Limb (tissue), 2 donors: ENCODE data around the gene CNPPD1.
A peak's percentile ranks its signal among the peaks of the same experiment; 100 is the strongest.
"Not testable (repeated sequence)": the region's sequence is repeated elsewhere in the genome, so short reads cannot be mapped to it uniquely, and the experiment has no call there.

Experiments
- DNase-seq, 2 donors: peaks; one replicate each; pipeline ENCODE4 v3.0.0-alpha.2; 2016; ENCODE audit errors: extremely low spot score in 2 of 2

CNPPD1 gene

GRCh38 chr2:219207884-219208740 lies 31.4 kb upstream of the CNPPD1 start:
- DNase-seq: no peak

- no peak for DNase-seq
Measured at GRCh38 chr2:219207134-219207883, 30.6 kb upstream of the CNPPD1 start.

- peak; percentile 94 to 98 for DNase-seq
Measured at GRCh38 chr2:219206328-219207133, 29.8 kb upstream of the CNPPD1 start, which contains the start of gene ZFAND2B. Gene ZFAND2B, plus strand, starts transcription at chr2:219206782. Its CDS starts 206 bp downstream, at chr2:219206988.

GRCh38 chr2:219205981-219206327 lies 29.2 kb upstream of the CNPPD1 start:
- no peak for DNase-seq

DNA sequence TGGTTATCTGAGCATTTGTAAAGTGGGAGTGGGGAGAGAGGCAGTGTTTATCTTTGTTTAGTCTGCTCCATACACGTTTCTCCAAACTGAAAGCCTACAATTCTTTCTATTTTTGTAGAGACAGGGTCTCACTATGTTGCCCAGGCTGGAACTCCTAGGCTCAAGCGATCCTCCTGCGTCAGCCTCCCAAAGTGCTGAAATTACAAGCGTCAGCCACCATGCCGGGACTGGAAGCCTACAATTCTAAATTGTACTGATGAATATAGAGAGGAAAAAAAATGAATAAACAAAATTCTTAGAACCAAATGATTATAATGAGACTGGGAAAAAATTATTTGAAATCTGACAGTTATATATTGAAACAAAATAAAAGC lies 28.4 kb upstream of the CNPPD1 start:
- no peak for DNase-seq

DNA sequence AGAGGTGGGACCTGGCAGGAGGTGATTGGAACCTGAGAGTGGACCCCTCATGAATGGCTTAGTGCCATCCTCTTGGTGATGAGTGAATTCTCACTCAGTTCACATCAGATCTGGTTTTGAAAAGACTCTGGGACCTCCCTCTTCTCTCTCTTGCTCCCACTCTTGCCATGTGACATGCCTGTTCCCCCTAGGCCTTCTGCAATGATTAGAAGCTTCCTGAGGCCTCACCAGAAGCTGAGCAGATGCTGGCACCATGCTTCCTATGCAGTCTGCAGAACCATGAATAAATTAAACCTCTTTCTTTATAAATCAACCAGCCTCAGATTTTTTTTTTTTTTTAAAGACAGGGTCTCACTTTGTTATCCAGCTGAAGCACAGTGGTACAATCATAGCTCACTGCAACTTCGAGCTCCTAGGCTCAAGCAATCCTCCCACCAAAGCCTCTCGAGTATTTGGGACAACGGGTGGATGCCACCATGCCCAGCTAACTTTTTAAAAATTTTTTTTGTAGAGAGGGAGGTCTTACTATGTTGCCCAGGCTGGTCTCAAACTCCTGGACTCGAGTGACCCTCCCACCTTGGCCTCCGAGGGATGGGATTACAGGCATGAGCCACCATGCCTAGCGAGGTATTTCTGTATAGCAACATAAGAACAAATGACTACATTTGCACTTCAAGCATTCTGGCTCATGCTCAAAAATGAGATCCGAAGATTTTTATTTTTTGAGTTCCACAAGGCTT lies 27.9 kb upstream of the CNPPD1 start:
- DNase-seq: no peak

DNA sequence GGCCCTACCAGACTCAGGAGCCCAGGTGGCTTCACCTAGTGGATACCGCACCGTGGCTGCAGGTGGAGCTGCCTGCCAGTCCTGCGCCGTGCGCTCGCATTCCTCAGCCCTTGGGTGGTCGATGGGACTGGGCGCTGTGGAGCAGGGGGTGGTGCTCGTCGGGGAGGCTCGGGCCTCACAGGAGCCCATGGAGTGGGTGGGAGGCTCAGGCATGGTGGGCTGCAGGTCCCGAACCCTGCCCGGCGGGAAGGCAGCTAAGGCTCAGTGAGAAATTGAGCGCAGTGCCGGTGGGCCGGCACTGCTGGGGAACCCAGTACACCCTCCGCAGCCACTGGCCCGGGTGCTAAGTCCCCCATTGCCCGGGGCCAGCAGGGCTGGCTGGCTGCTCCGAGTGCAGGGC lies 24.6 kb upstream of the CNPPD1 start:
- not testable (repeated sequence) for DNase-seq

DNA sequence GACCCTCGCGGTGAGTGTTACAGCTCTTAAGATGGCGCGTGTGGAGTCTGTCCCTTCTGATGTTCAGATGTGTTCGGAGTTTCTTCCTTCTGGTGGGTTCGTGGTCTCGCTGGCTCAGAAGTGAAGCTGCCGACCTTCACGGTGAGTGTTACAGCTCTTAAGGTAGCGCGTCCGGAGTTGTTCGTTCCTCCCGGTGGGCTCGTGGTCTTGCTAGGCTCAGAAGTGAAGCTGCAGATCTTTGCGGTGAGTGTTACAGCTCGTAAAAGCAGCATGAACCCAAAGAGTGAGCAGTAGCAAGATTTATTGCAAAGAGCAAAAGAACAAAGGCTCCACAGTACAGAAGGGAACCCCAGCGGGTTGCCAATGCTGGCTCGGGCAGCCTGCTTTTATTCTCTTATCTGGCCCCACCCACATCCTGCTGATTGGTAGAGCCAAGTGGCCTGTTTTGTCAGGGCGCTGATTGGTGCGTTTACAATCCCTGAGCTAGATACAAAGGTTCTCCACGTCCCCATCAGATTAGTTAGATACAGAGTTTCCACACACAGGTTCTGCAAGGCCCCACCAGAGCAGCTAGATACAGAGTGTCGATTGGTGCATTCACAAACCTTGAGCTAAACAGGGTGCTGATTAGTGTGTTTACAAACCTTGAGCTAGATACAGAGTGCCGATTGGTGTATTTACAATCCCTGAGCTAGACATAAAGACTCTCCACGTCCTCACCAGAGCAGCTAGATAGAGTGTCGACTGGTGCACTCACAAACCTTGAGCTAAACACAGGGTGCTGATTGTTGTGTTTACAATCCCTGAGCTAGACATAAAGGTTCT lies 24.0 kb upstream of the CNPPD1 start:
- DNase-seq: not testable (repeated sequence)

- no peak for DNase-seq
Measured at GRCh38 chr2:219199470-219200211, 22.9 kb upstream of the CNPPD1 start.

DNA sequence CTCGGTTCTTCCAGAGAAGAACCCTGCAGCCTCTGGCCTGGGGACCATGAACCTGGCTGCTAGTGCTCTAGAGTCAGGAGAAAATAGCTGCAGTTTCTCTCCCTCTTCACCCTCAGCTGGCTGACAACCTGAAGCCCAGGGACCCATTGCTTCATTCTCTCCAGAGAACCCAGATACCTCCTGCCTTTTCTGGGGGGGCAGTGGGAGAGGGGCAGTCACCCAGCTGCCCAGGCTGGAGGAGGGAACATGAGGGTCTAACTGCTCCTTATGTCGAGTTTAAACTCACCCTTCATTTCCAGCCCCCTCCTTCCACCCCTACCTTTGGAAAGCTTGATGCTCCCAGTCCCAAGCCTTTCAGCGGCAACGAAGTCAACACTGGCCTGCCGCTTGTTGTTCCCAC lies 22.2 kb upstream of the CNPPD1 start:
- no peak for DNase-seq

DNA sequence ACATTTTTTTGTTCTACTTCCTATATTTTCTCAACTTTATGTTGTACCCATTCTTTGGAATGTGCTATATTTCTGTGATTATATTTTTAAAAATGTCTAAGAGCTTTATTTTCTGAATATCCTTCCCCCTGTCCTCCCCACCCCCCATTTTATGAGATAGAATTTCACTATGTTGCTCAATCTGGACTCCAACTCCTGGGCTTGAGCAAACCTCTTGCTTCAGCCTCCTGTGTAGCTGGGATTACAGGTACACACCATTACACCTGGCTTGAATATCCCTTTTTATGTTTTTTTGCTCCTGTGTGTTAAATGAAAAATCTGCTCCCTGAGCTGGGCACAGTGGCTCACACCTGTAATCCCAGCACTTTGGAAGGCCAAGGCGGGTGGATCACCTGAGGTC lies 20.7 kb upstream of the CNPPD1 start:
- no peak for DNase-seq

GRCh38 chr2:219186754-219187456 lies 10.2 kb upstream of the CNPPD1 start:
- no peak for DNase-seq

DNA sequence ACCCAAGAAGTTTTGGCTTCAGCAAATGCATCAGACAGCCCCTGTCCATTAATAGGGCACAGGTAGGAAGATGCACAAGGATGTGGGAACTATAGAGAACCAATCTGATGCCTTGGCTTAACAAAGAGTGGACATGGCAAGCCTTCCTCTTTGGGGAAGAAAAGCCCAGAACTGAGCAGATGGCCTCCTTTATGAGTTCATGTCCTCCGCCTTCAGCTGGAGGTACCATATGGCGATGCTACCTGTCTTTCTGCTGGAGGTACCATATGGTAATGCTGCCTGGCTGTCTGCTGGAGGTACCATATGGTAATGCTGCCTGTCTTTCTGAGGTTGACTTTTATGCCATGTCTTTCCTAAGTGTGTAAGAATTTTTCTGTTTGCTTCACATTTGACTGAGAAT lies 7.4 kb upstream of the CNPPD1 start:
- DNase-seq: no peak

GRCh38 chr2:219183151-219183772 lies 6.5 kb upstream of the CNPPD1 start:
- no peak for DNase-seq

GRCh38 chr2:219182331-219183150 lies 5.8 kb upstream of the CNPPD1 start:
- no peak for DNase-seq

DNA sequence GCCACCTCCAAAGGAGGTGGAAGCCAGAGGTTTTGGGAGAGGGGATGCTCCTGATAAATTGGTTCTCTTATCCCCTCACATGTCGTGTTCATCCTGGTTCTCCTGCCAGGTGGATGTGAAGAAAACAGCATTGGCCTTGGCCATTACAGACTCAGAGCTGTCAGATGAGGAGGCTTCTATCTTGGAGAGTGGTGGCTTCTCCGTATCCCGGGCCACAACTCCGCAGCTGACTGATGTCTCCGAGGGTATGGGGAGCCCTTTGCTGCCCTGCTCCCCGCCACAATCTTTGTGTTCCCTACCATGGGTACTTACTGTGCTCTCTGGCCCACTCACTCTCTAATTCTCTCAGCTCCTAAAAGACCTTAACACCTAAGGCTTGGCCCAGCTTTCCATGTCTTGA lies 4.8 kb upstream of the CNPPD1 start:
- DNase-seq: no peak

DNA sequence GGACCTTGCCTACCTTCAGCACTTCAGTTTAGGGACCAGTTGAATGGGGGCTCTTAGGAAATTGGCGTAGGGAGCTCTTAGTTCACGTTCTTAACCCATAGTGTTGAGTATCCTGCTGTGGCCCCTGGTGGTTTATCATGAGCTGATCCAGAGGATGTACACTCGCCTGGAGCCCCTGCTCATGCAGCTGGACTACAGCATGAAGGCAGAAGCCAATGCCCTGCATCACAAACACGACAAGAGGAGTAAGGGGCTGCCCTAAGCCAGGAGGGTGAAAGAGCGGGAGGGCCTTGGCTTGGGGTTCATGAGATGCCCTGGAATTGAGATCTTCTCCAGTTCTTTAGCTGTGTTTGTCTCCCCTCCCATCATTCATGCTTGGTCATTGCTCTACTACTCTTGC lies 4.2 kb upstream of the CNPPD1 start:
- DNase-seq: no peak
